GM12801 (cell line): Measurements from ENCODE around the gene IPO8.

Experiments used
- CTCF ChIP-seq: IDR thresholded peaks from one replicate; pipeline ENCODE4 v1.5.1; 2011; ENCODE audit warnings: control low read depth; ENCODE audit not compliant: insufficient read length; ENCODE audit errors: extremely low read depth

Gene IPO8

GRCh38 chr12:30695199-30696102 is at the start of gene IPO8:
Gene IPO8 (minus strand): TSS chr12:30695869. CDS start chr12:30695647, 222 bp downstream.
- no peak for TF ChIP-seq CTCF

GRCh38 chr12:30744321-30744720 is 48.7 kb upstream of the IPO8 start:
- no peak for TF ChIP-seq CTCF

- TF ChIP-seq CTCF = no peak
These were observed 44.6 kb upstream of the IPO8 start for GRCh38 chr12:30740274-30740673.

GRCh38 chr12:30739020-30739419 is 43.4 kb upstream of the IPO8 start:
- no peak for TF ChIP-seq CTCF

GRCh38 chr12:30732954-30733637 is 37.4 kb upstream of the IPO8 start:
- TF ChIP-seq CTCF = no peak

- TF ChIP-seq CTCF = no peak
These were observed 34.3 kb upstream of the IPO8 start for GRCh38 chr12:30730011-30730410.

GRCh38 chr12:30729547-30729946 is 33.9 kb upstream of the IPO8 start:
- no peak for TF ChIP-seq CTCF
